Measurements from ENCODE around the gene DPP3. TPM values are rescaled to one million over a fixed set of nuclear protein-coding genes. Genes with fewer than 3 reads are reported as not detected.

DPP3 gene
- total RNA-seq, 2 experiments from 2014 or later: 72.4 to 75.8 TPM

- Mint-ChIP-seq H3K4me3 (no peak overlapping the region), H3K27me3 (peaks cover 3% of the 10 kb centered on the region), H3K36me3 (ENCODE audit: low read depth) (no peaks in the 10 kb centered on the region), H3K27ac (no peak overlapping the region), H3K9me3 (peaks cover 4% of the 10 kb centered on the region), H3K4me1 (ENCODE audit: low read depth) (no peaks in the 10 kb centered on the region)
- no peak for ATAC-seq
- TF ChIP-seq CTCF (IDR thresholded peaks at IDR 0.05): no peak
- intact Hi-C loops (cut with micrococcal nuclease): no loop called here
- ChIA-PET CTCF (interaction anchor here (1.3 to 1.7 kb wide), 2 partner anchors 10 kb away, joined by 3 to 4 read pairs; partner anchors contain the start of gene MRPL11), POLR2A (no interaction called here)
- no peak for DNase-seq
These were observed 31.7 kb upstream of the DPP3 start for GRCh38 chr11:66448523-66448922.

GRCh38 chr11:66450560-66450959, 29.7 kb upstream of the DPP3 start:
- Mint-ChIP-seq H3K4me3 (no peak overlapping the region), H3K27me3 (peaks cover 2% of the 10 kb centered on the region), H3K36me3 (ENCODE audit: low read depth) (no peaks in the 10 kb centered on the region), H3K27ac (no peak overlapping the region), H3K9me3 (no peaks in the 10 kb centered on the region), H3K4me1 (ENCODE audit: low read depth) (peaks cover 17% of the 10 kb centered on the region)
- TF ChIP-seq CTCF (IDR thresholded peaks at IDR 0.05): no peak
- intact Hi-C loops (cut with micrococcal nuclease): no loop called here
- ChIA-PET CTCF (no interaction called here), POLR2A (no interaction called here)
- no peak for DNase-seq
- ATAC-seq: no peak

- H3K27ac Mint-ChIP-seq: no peak overlapping the region
- H3K4me1 Mint-ChIP-seq (ENCODE audit: low read depth): peaks cover 17% of the 10 kb centered on the region
- TF ChIP-seq CTCF (IDR thresholded peaks at IDR 0.05): no peak
- intact Hi-C loops (cut with micrococcal nuclease): no loop called here
- ChIA-PET CTCF (no interaction called here), POLR2A (no interaction called here)
- DNase-seq (no peak), ATAC-seq (no peak)
- no peaks in the 10 kb centered on the region for H3K9me3 Mint-ChIP-seq
- H3K27me3 Mint-ChIP-seq: peaks cover 2% of the 10 kb centered on the region
- H3K4me3 Mint-ChIP-seq: no peak overlapping the region
- no peaks in the 10 kb centered on the region for H3K36me3 Mint-ChIP-seq (ENCODE audit: low read depth)
These were observed 28.6 kb upstream of the DPP3 start for GRCh38 chr11:66451663-66452062.

- POLR2A ChIA-PET: interaction anchor here (1.6 kb wide), 1 partner anchor 38 kb away, joined by 3 read pairs; no protein-coding TSS in a partner anchor
- peaks cover 30% of the 10 kb centered on the region for H3K4me1 Mint-ChIP-seq (ENCODE audit: low read depth)
- H3K4me3 Mint-ChIP-seq: no peak overlapping the region
- H3K27ac Mint-ChIP-seq: peak overlapping the region; percentile 12
- CTCF ChIA-PET: interaction anchor here (1.0 to 3.1 kb wide), 4 partner anchors 9 to 69 kb away, joined by 3 to 12 read pairs (median 5); partner anchors contain the start of gene MRPL11
- intact Hi-C loops (cut with micrococcal nuclease): no loop called here
- H3K27me3 Mint-ChIP-seq: no peaks in the 10 kb centered on the region
- H3K36me3 Mint-ChIP-seq (ENCODE audit: low read depth): no peaks in the 10 kb centered on the region
- no peaks in the 10 kb centered on the region for H3K9me3 Mint-ChIP-seq
- ATAC-seq (peak; percentile 54), DNase-seq (peak; percentile 58)
- no peak for TF ChIP-seq CTCF (IDR thresholded peaks at IDR 0.05)
These were observed 26.0 kb upstream of the DPP3 start for GRCh38 chr11:66454247-66454646.

GRCh38 chr11:66454828-66455227, 25.4 kb upstream of the DPP3 start:
- peak; percentile 19 for DNase-seq
- Mint-ChIP-seq H3K9me3 (no peaks in the 10 kb centered on the region), H3K4me1 (ENCODE audit: low read depth) (peaks cover 36% of the 10 kb centered on the region), H3K4me3 (no peak overlapping the region), H3K27ac (peak overlapping the region; percentile 44), H3K27me3 (no peaks in the 10 kb centered on the region), H3K36me3 (ENCODE audit: low read depth) (no peaks in the 10 kb centered on the region)
- POLR2A ChIA-PET: interaction anchor here (1.6 kb wide), 1 partner anchor 39 kb away, joined by 3 read pairs; no protein-coding TSS in a partner anchor
- TF ChIP-seq CTCF (IDR thresholded peaks at IDR 0.05): no peak
- intact Hi-C loops (cut with micrococcal nuclease): no loop called here
- CTCF ChIA-PET: interaction anchor here (1.3 to 3.1 kb wide), 3 partner anchors 8 to 69 kb away, joined by 4 to 12 read pairs (median 6); partner anchors contain the start of gene MRPL11
- peak; percentile 28 for ATAC-seq

Data from activated CD8-positive, alpha-beta T cell treated with anti-CD3 and anti-CD28 coated beads for 36 hours (primary cell).